GM11168 (cell line): ENCODE measurements around the gene MROH9.

Experiments
- in situ Hi-C: fragments of 300-500 bp; cut with MboI; formaldehyde crosslinking; loops from one replicate; pipeline ENCODE4 v1.12.0; 2022; ENCODE audit warnings: low sequenced_read_pairs; ENCODE audit not compliant: unreplicated experiment

The MROH9 gene

GRCh38 chr1:170959385-170959784 is 24.1 kb downstream of the MROH9 start:
- in situ Hi-C loops = no loop called here

GRCh38 chr1:170964506-170964905 is 29.2 kb downstream of the MROH9 start:
- in situ Hi-C loops = no loop called here

DNA sequence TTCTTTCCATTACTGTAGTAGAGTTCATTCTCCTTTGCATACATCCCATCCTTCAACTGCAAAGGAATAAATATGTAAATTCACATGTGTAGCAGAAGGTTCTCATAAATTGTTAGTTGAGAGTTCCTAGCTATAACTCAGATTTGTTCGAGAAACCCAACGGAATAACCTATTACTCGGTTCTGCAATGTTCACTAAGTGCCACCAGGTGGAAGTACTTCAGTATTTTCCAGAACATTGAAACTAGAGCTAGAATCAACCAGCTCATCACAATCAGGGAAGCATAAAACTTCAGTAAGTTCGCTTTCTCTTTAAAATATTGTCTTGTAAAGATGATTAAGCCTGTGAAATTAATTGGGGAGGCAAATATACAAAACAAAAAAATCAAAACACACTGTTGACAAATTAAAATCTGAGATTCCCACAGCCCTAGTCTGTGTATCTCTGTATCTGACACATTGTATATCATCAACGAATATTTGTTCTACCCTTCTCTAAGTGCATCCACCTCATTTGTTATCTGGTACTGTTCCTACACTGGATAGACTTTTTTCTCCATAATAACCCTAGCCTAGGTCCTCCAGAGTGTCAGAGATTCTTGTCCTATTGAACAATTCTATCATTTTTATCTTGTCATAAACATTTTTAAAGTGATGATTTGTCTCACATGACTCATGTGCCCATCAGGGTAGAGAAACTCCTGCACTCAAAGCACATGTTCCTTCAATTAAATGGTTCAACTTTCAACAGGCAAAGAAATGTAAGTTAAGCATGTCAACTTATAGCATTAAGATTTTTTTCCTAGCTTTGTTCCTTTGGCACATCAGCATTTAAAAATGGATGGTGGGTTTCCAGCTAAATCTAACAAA is 31.9 kb downstream of the MROH9 start:
- in situ Hi-C loops = no loop called here

DNA sequence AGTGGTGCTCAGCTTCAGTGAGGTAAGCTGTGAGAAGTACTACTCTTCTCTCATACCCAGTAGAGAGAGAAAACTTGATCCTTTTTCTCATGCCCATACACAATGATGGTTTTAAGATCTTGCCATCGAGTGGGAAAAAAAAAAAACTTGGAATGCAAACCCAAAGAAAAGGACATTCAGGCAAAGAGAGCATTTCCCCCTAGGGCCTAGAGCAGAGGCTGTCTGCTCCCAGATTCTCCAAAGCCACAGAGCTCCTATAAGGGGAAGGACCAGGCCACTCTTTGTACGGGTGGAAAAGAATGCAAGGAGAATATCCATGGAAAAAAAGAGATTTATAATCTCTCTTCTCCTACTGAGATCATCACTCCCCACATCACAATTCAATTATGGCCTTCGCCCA is 34.9 kb downstream of the MROH9 start:
- in situ Hi-C loops = no loop called here

DNA sequence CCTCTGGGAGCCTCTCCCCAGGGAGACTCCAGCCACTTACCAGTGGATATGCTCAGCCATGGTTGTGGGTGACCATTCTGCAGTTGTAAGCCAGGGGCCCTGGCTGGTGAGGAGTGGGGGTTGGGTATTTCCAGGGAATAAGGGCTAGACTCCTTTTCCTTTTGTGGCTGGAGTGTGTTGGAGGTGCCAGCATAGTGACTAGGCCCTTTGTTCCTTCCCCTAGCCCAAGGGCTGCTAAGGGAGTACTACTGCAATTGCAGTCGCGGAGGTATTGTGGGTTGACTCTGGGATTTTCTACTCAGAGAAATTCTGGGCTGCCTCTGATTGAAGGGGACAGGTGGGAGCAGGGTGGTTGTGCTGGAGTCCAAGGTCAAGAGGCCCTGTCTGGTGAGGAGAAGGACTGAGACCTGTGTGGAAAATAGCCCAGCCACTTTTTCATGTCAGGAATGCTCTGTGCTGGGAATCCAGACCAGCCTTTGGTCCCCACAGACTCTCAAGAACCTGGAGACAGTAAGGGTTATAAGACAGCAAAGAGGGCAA is 43.1 kb downstream of the MROH9 start:
- in situ Hi-C loops = no loop called here

DNA sequence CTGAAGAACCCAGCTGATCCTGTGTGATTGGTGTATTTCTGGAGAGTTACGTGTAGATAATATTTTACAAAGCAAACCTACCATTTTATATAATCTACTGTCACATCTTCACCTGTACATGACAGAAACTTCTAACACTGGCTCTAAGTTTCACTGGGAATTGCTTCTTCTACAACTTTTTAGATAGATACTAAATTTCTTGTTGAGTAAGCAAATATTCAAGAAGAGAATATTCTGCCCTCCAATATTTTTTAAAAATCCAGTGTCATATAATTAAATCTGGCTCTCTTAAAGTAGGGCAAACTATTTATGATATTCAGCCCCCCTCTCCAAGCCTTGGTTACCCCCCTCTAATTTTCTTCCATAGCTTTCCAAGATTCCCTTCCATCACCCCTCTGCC is 50.1 kb downstream of the MROH9 start:
- in situ Hi-C loops = no loop called here

GRCh38 chr1:170986901-170987300 is 51.6 kb downstream of the MROH9 start:
- in situ Hi-C loops = no loop called here

DNA sequence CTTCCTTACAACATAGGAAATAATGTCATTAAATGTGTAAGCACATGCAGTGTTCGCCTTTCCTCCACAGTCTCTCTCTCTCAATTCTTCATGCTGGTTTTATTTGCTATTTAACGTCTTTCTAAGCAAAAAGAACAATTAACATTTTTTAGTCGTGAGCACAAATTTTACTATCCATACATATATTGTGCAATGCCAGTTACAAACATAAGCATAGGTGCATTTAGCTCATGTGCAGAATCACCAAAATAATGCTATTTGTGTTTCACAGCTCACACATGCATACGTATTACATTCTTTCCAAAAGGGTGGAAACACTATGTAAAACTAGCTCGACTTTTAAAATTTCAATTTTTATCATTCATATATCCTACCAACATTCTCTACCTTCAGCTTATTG is 52.1 kb downstream of the MROH9 start:
- in situ Hi-C loops = no loop called here

DNA sequence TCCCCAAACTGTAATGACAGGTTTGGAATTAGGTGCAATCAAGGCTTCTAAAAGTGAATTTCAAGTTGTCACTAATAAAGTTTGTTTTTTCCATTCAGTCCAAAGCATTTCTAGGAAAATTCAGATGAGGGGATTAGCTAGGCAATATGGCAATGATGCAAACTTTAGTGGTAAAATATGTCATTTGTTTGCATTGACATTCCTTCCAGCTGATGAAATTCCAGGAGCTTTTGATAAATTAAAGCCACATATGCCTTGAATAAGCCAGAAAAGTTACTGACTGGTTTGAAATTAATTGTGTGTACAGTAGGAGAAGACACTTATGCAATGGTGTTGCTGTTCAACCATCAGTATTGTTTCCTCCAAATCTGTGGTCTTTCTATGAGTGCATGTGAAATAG is 57.8 kb downstream of the MROH9 start:
- in situ Hi-C loops = no loop called here

- in situ Hi-C loops = no loop called here
Observed at GRCh38 chr1:170993717-170994116, 58.4 kb downstream of the MROH9 start.

DNA sequence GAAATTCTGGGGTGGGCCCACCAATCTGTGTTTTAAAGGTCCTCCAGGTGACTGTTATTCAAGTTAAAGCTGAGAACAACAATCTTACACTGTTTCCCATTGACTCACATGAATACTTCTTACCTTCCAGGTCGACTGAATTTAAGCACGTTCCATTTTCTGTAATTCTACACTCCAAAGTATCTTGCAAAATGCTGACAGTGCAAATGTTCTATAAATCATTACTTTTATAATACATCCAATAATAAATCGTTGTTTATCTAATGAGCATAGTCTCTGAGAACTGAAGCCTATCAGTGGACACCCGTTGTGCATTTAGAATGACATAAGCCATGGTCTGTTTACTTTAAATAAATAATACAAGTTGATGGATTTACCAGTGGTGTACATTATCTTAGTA is 79.5 kb downstream of the MROH9 start:
- in situ Hi-C loops = no loop called here

DNA sequence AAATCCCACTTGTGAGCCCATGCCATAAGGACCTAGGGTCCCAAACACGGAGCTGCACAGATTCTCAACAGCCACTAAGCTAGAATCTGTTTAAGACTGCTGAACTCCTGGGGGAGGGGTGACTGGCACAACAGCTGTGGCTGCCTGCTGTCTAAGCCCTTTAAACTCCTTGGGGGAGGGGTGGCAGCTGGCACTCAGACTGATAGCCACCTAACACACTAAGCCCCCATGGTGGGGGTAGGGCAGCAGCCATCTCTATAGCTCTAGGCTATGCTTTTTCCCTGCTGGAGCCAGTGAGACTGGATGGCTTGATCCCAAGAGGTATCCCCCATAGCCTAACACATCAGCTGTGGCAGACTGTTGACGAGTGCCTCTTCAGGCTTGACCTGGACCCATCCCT is 82.1 kb downstream of the MROH9 start:
- in situ Hi-C loops = no loop called here

GRCh38 chr1:171019971-171020370 is 84.6 kb downstream of the MROH9 start:
- in situ Hi-C loops = no loop called here

DNA sequence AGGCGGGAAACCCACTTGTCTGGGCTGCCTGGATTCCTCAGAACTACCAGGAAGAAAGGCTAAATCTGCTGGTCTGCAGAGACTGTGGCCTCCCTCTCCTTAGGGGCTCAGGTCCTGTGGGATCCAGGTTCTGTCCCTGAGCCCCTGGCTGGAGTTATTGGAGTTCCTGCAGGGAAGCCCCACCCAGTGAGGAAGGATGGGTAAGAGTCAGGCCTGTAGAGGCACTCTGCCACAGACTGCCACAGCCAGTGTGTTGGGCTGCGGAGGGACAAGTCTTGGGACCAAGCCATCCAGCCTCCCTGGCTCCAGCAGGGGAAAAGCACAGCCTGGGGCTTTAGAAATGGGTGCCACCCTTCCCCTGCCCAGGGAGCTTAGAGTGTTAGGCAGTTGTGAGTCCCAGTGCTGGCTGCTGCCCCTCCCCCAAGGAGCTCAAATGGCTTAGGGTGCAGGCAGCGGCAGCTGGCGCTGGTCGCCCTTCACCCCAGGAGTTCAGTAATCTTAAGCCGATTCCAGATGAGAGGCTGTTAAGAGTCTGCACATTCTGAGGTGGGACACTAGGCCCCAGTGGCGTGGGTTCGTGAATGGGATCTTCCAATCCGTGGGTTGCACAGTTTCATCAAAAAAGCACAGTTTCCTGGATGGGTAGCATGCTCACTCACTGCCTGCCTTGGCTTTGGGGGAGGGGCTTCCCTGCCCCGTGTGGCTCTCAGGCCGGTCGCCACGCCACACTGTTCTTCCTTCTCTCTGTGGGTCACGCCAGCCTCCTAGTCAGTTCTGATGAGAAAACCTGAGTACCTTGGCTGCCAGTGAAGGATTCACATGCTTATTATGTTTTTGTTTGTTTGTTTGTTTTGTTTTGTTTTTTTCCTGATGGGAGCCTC is 97.7 kb downstream of the MROH9 start:
- in situ Hi-C loops = no loop called here

DNA sequence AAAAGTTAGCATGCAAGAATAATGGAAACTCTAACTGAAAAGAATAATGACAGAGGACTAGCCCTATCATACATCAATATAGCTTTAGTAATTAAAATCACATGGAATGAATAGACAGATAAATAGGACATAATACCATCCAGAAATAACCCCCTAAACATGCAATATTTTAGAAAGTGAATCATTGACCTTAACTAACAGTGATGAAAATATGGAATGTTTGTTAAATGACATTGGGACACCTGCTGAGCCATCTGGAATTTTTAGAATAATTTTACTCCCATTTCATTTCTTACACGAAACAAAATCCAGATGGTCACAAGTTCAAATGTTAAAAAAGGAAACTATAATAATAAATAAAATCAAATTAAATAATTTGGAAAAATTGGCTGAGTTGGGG is 102.3 kb downstream of the MROH9 start:
- in situ Hi-C loops = no loop called here

DNA sequence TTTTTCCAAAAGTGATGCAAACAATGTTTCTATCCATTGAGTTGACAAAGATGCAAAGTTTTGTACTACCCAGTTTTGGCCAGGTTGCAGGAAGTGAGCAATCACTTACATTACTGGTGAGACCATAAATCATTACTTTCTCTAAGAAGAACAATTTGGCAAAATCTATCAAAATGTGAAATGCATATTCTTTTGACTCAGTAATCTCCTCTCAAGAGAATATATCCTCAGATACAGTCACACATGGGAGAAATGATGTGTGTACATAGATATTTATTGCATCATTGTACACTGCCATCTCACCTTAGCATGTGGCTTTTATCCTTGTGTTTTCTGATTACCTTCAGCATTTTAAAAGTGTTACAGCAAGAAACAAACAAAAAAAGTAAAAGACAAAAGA is 103.0 kb downstream of the MROH9 start:
- in situ Hi-C loops = no loop called here

GRCh38 chr1:171048014-171048413 is 112.7 kb downstream of the MROH9 start:
- in situ Hi-C loops = no loop called here

DNA sequence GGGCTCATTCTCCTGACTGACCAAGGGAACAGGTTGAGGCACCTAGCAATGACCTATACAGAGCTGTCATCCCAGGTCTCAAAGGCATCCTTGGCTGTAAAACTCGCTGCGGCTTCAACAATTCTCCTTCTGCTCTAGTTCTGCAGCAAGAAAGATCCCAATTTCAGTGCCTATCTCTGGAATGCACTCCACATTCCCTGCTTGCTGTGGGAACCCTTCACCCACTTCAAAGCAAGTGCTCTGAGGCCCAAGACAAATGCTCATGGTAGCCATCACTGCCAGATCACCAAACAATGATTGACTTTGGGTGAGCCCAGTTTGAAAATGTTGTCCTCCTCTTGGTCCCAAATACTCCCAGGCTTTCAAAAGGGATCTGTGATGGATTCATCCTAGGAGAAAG is 117.6 kb downstream of the MROH9 start:
- in situ Hi-C loops = no loop called here

DNA sequence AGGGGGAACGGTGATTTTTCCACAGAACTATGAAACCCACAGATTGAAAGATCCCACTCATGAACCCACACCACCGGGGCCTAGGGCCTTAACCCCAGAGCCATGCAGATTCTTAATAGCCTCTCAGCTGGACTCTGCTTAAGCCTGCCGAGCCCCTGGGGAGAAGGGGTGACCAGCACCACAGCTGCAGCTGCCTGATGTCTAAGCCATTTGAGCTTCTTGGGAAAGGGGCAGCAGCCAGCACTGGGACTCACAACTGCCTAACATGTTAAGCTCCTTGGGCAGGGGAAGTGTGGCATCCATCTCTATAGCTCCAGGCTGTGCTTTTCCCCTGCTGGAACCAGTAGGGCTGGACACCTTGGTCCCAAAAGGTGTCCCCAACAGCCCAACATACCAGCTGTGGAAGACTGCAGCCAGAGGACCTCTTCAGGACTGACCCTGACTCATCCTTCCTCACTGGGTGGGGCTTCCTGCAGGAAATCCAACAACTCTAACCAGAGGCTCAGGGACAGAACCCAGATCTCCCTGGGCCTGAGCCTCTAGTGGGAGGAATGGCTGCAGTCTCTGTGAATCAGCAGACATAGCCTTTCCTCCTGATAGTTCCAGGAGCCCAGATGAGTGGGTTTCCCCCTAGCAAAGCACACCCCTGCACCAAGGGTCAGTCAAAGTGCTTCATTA is 120.8 kb downstream of the MROH9 start:
- in situ Hi-C loops = no loop called here

- in situ Hi-C loops = no loop called here
Observed at GRCh38 chr1:171061425-171062143, 126.2 kb downstream of the MROH9 start.
